Measurements from ENCODE around the gene DPYSL4. TPM values are rescaled to one million over a fixed set of nuclear protein-coding genes. Genes with fewer than 3 reads are reported as not detected.
A peak's percentile ranks its signal among the peaks of the same experiment; 100 is the strongest.

DPYSL4 gene
- total RNA-seq, 5 donors from 2014 or later (not counting 1 experiment from before 2014, with no cell fraction given): 0.66 to 3.9 (median 3.2) TPM

DNA sequence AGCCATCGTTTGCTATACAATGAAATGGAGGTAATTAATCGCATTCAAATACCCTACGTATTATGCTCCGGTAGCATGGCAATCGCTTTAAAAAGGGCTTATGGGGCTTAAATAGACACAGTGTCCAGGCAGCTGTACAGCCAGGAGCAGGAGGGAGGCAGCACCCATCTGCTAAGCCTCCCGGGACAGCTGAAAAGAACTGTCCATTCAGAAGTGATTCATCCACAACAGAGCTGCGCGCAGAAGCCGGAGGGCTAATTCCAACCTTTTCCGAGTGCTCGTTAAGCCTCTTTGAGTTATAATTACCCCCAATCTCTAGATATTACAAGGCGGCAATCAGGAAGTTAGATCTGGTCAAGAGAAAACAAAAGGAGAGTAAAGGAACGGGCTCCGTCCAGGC lies 58.3 kb downstream of the DPYSL4 start:
- no peak overlapping the region for H3K4me3 Mint-ChIP-seq
- H3K36me3 ChIP-seq (ENCODE audit: control insufficient read depth in 2 of 2, extremely low read depth in 1 of 2, insufficient read depth in 1 of 2, low read length in 1 of 2): no peaks in the 10 kb centered on the region

GRCh38 chr10:132246296-132246695 lies 59.5 kb downstream of the DPYSL4 start:
- Histone ChIP-seq H3K27ac (ENCODE audit: low read length) (no peak overlapping the region), H3K4me1 (ENCODE audit: control insufficient read depth in 1 of 2, extremely low read depth in 1 of 2, insufficient read depth in 2 of 2, low read length in 2 of 2) (peaks cover 0 to 10% of the 10 kb centered on the region in 2 experiments), H3K36me3 (ENCODE audit: control insufficient read depth in 2 of 2, extremely low read depth in 1 of 2, insufficient read depth in 1 of 2, low read length in 1 of 2) (no peaks in the 10 kb centered on the region), H3K27me3 (replicated peaks in 1 of 2; ENCODE audit: control insufficient read depth in 2 of 2, extremely low read depth in 1 of 2, insufficient read depth in 2 of 2, low read length in 1 of 2) (no peaks in the 10 kb centered on the region), H3K4me3 (ENCODE audit: control insufficient read depth in 1 of 2, extremely low read depth in 1 of 2, low read length in 1 of 2) (no peak overlapping the region), H3K9me3 (no peaks in the 10 kb centered on the region)
- 94% methylated on average over 13 of the region's 13 CpGs for WGBS (ENCODE audit: insufficient coverage)
- Mint-ChIP-seq H3K4me1 (no peaks in the 10 kb centered on the region), H3K4me3 (no peak overlapping the region), H3K9me3 (no peaks in the 10 kb centered on the region), H3K27me3 (no peaks in the 10 kb centered on the region), H3K36me3 (no peaks in the 10 kb centered on the region), H3K27ac (no peak overlapping the region)
- ATAC-seq (replicated peaks in 1 of 4) (no peak), DNase-seq (no peak)
- ChIA-PET CTCF (no interaction called here), POLR2A (no interaction called here)

More for the DNA sequence above, 58.3 kb downstream of the DPYSL4 start:
- ATAC-seq (replicated peaks in 1 of 4) (no peak), DNase-seq (no peak)
- Histone ChIP-seq H3K4me3 (ENCODE audit: control insufficient read depth in 1 of 2, extremely low read depth in 1 of 2, low read length in 1 of 2) (no peak overlapping the region), H3K9me3 (no peaks in the 10 kb centered on the region), H3K4me1 (ENCODE audit: control insufficient read depth in 1 of 2, extremely low read depth in 1 of 2, insufficient read depth in 2 of 2, low read length in 2 of 2) (peaks cover 0 to 10% of the 10 kb centered on the region in 2 experiments), H3K27ac (ENCODE audit: low read length) (no peak overlapping the region), H3K27me3 (replicated peaks in 1 of 2; ENCODE audit: control insufficient read depth in 2 of 2, extremely low read depth in 1 of 2, insufficient read depth in 2 of 2, low read length in 1 of 2) (no peaks in the 10 kb centered on the region)
- ChIA-PET CTCF (no interaction called here), POLR2A (no interaction called here)
- Mint-ChIP-seq H3K27me3 (no peaks in the 10 kb centered on the region), H3K4me1 (no peaks in the 10 kb centered on the region), H3K27ac (no peak overlapping the region), H3K36me3 (no peaks in the 10 kb centered on the region), H3K9me3 (no peaks in the 10 kb centered on the region)
- 98% methylated on average over 11 of the region's 14 CpGs for WGBS (ENCODE audit: insufficient coverage)

- ATAC-seq (replicated peaks in 1 of 4): no peak
Observed at GRCh38 chr10:132247943-132248342, 61.2 kb downstream of the DPYSL4 start.

DNA sequence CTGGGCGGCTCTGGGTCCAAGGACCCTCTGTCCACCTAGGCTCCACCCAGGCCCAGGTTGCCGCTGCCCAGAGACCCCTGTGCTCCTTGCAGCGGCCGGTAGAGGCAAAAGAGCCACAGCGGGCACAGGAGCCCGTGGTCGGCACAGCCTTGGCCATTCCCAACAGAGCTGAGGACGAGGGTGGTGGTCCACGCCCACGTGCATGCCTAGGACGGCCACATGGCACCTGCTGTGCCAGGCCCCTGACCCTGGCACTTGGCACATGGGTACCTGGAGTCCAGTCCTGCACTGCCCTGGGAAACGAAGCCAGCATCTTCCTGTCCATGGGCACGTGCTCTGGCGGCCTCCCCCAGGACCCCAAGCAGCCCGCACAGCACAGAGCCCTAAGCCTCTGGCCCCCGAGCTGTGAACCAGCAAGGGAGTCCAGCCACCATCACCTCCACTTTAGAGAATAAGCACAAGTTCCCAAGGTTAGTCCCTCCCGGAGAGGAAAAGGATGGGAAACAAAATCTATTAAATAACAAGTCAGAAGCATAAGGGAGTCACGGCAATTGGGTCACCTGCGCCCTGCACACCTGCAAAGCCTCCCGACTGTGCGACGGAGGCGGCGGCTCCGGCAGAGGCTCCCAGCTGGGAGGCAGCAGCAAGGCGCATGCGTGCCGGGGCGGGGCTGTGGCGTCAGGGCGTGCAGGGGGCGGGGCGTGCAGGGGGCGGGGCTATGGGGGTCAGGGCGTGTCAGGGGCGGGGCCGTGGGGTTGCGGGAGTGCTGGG lies 61.9 kb downstream of the DPYSL4 start:
- peak overlapping the region in 1 of 3 donors; percentile 66 for H3K4me3 Mint-ChIP-seq
- peak; percentile 29 to 83 (median 74) for ATAC-seq (replicated peaks in 1 of 4)
- CTCF ChIA-PET: no interaction called here

More at GRCh38 chr10:132247943-132248342, 61.2 kb downstream of the DPYSL4 start:
- Mint-ChIP-seq H3K9me3 (no peaks in the 10 kb centered on the region), H3K4me1 (no peaks in the 10 kb centered on the region), H3K27ac (no peak overlapping the region), H3K36me3 (no peaks in the 10 kb centered on the region), H3K4me3 (no peak overlapping the region), H3K27me3 (no peaks in the 10 kb centered on the region)
- Histone ChIP-seq H3K9me3 (no peaks in the 10 kb centered on the region), H3K27me3 (replicated peaks in 1 of 2; ENCODE audit: control insufficient read depth in 2 of 2, extremely low read depth in 1 of 2, insufficient read depth in 2 of 2, low read length in 1 of 2) (no peaks in the 10 kb centered on the region), H3K4me1 (ENCODE audit: control insufficient read depth in 1 of 2, extremely low read depth in 1 of 2, insufficient read depth in 2 of 2, low read length in 2 of 2) (peaks cover 0 to 10% of the 10 kb centered on the region in 2 experiments), H3K4me3 (ENCODE audit: control insufficient read depth in 1 of 2, extremely low read depth in 1 of 2, low read length in 1 of 2) (no peak overlapping the region), H3K36me3 (ENCODE audit: control insufficient read depth in 2 of 2, extremely low read depth in 1 of 2, insufficient read depth in 1 of 2, low read length in 1 of 2) (no peaks in the 10 kb centered on the region), H3K27ac (ENCODE audit: low read length) (no peak overlapping the region)
- ChIA-PET CTCF (no interaction called here), POLR2A (no interaction called here)
- 90% methylated on average over 19 of the region's 19 CpGs for WGBS (ENCODE audit: insufficient coverage)
- DNase-seq: no peak

GRCh38 chr10:132249226-132249724 lies 62.5 kb downstream of the DPYSL4 start:
- peak overlapping the region in 1 of 3 donors; percentile 66 for H3K4me3 Mint-ChIP-seq
- H3K27me3 Mint-ChIP-seq: no peaks in the 10 kb centered on the region

More for the DNA sequence above, 61.9 kb downstream of the DPYSL4 start:
- Mint-ChIP-seq H3K36me3 (no peaks in the 10 kb centered on the region), H3K9me3 (no peaks in the 10 kb centered on the region), H3K27ac (no peak overlapping the region), H3K27me3 (no peaks in the 10 kb centered on the region), H3K4me1 (no peaks in the 10 kb centered on the region)
- H3K4me1 ChIP-seq (ENCODE audit: control insufficient read depth in 1 of 2, extremely low read depth in 1 of 2, insufficient read depth in 2 of 2, low read length in 2 of 2): peaks cover 0 to 10% of the 10 kb centered on the region in 2 experiments
- POLR2A ChIA-PET: no interaction called here
- H3K36me3 ChIP-seq (ENCODE audit: control insufficient read depth in 2 of 2, extremely low read depth in 1 of 2, insufficient read depth in 1 of 2, low read length in 1 of 2): no peaks in the 10 kb centered on the region
- 75% methylated on average over 28 of the region's 38 CpGs for WGBS (ENCODE audit: insufficient coverage)
- no peak overlapping the region for H3K4me3 ChIP-seq (ENCODE audit: control insufficient read depth in 1 of 2, extremely low read depth in 1 of 2, low read length in 1 of 2)
- peak in 31 of 35 experiments; percentile 6 to 69 (median 44) for DNase-seq
- H3K27me3 ChIP-seq (replicated peaks in 1 of 2; ENCODE audit: control insufficient read depth in 2 of 2, extremely low read depth in 1 of 2, insufficient read depth in 2 of 2, low read length in 1 of 2): no peaks in the 10 kb centered on the region
- H3K9me3 ChIP-seq: no peaks in the 10 kb centered on the region
- no peak overlapping the region for H3K27ac ChIP-seq (ENCODE audit: low read length)

GRCh38 chr10:132249824-132250375 lies 63.2 kb downstream of the DPYSL4 start:
- WGBS (ENCODE audit: insufficient coverage): 91% methylated on average over 13 of the region's 17 CpGs
- Mint-ChIP-seq H3K9me3 (no peaks in the 10 kb centered on the region), H3K27me3 (no peaks in the 10 kb centered on the region), H3K4me1 (no peaks in the 10 kb centered on the region), H3K27ac (no peak overlapping the region), H3K36me3 (no peaks in the 10 kb centered on the region), H3K4me3 (no peak overlapping the region)
- ATAC-seq (replicated peaks in 1 of 4): no peak
- H3K27ac ChIP-seq (ENCODE audit: low read length): no peak overlapping the region
- POLR2A ChIA-PET: no interaction called here
- no peak for DNase-seq
- no peaks in the 10 kb centered on the region for H3K9me3 ChIP-seq
- H3K4me3 ChIP-seq (ENCODE audit: control insufficient read depth in 1 of 2, extremely low read depth in 1 of 2, low read length in 1 of 2): no peak overlapping the region
- peaks cover under 1 to 10% of the 10 kb centered on the region in 2 experiments for H3K4me1 ChIP-seq (ENCODE audit: control insufficient read depth in 1 of 2, extremely low read depth in 1 of 2, insufficient read depth in 2 of 2, low read length in 2 of 2)
- H3K27me3 ChIP-seq (replicated peaks in 1 of 2; ENCODE audit: control insufficient read depth in 2 of 2, extremely low read depth in 1 of 2, insufficient read depth in 2 of 2, low read length in 1 of 2): no peaks in the 10 kb centered on the region
- no peaks in the 10 kb centered on the region for H3K36me3 ChIP-seq (ENCODE audit: control insufficient read depth in 2 of 2, extremely low read depth in 1 of 2, insufficient read depth in 1 of 2, low read length in 1 of 2)
- CTCF ChIA-PET: no interaction called here

More at GRCh38 chr10:132249226-132249724, 62.5 kb downstream of the DPYSL4 start:
- DNase-seq (no peak), ATAC-seq (replicated peaks in 1 of 4) (peak in 3 of 4 experiments; percentile 9 to 25 (median 22))
- no peak overlapping the region for H3K4me3 ChIP-seq (ENCODE audit: control insufficient read depth in 1 of 2, extremely low read depth in 1 of 2, low read length in 1 of 2)
- CTCF ChIA-PET: no interaction called here
- Mint-ChIP-seq H3K27ac (no peak overlapping the region), H3K4me1 (no peaks in the 10 kb centered on the region), H3K9me3 (no peaks in the 10 kb centered on the region), H3K36me3 (no peaks in the 10 kb centered on the region)
- H3K27me3 ChIP-seq (replicated peaks in 1 of 2; ENCODE audit: control insufficient read depth in 2 of 2, extremely low read depth in 1 of 2, insufficient read depth in 2 of 2, low read length in 1 of 2): no peaks in the 10 kb centered on the region
- H3K9me3 ChIP-seq: no peaks in the 10 kb centered on the region
- POLR2A ChIA-PET: no interaction called here
- H3K4me1 ChIP-seq (ENCODE audit: control insufficient read depth in 1 of 2, extremely low read depth in 1 of 2, insufficient read depth in 2 of 2, low read length in 2 of 2): peaks cover 0 to 10% of the 10 kb centered on the region in 2 experiments
- 88% methylated on average over 11 of the region's 11 CpGs for WGBS (ENCODE audit: insufficient coverage)
- no peak overlapping the region for H3K27ac ChIP-seq (ENCODE audit: low read length)
- H3K36me3 ChIP-seq (ENCODE audit: control insufficient read depth in 2 of 2, extremely low read depth in 1 of 2, insufficient read depth in 1 of 2, low read length in 1 of 2): no peaks in the 10 kb centered on the region
